Stimulated activated CD4-positive, alpha-beta T cell treated with anti-CD3 and anti-CD28 coated beads, Interleukin-1b, Interleukin-23, amount 100 ng/mL, for 24 hours (primary cell): Measurements from ENCODE around the gene USP15.

Source experiments
- DNase-seq, 4 experiments: peaks; one replicate each; pipeline ENCODE4 v3.0.0-alpha.2; 2020; ENCODE audit warnings: low read depth in 4 of 4, low spot score in 1 of 4

USP15 gene

GRCh38 chr12:62256408-62257096 lies 3.7 kb upstream of the USP15 start:
- DNase-seq: peak; percentile 26 to 57 (median 38)

- DNase-seq: no peak
Observed at GRCh38 chr12:62258231-62258630, 2.0 kb upstream of the USP15 start.

GRCh38 chr12:62258941-62259630 lies 1.1 kb upstream of the USP15 start:
- DNase-seq: no peak

- DNase-seq: no peak
Observed at GRCh38 chr12:62259631-62259992, 592 bp upstream of the USP15 start.

GRCh38 chr12:62260733-62261683 lies 804 bp downstream of the USP15 start:
- peak; percentile 2 to 32 (median 8) for DNase-seq

GRCh38 chr12:62261876-62262517 lies 1.8 kb downstream of the USP15 start:
- no peak for DNase-seq

GRCh38 chr12:62263232-62263631 lies 3.0 kb downstream of the USP15 start:
- no peak for DNase-seq

- no peak for DNase-seq
Observed at GRCh38 chr12:62263966-62264365, 3.8 kb downstream of the USP15 start.

GRCh38 chr12:62264706-62265105 lies 4.5 kb downstream of the USP15 start:
- DNase-seq: no peak

- no peak for DNase-seq
Observed at GRCh38 chr12:62265511-62265910, 5.3 kb downstream of the USP15 start.

GRCh38 chr12:62267026-62267425 lies 6.8 kb downstream of the USP15 start:
- DNase-seq: no peak

GRCh38 chr12:62267480-62267879 lies 7.3 kb downstream of the USP15 start:
- no peak for DNase-seq

GRCh38 chr12:62268956-62269355 lies 8.8 kb downstream of the USP15 start:
- no peak for DNase-seq

- DNase-seq: no peak
Observed at GRCh38 chr12:62269464-62270228, 9.4 kb downstream of the USP15 start.

GRCh38 chr12:62270384-62270783 lies 10.2 kb downstream of the USP15 start:
- no peak for DNase-seq

GRCh38 chr12:62270872-62271271 lies 10.7 kb downstream of the USP15 start:
- DNase-seq: no peak

- DNase-seq: no peak
Observed at GRCh38 chr12:62272936-62273552, 12.8 kb downstream of the USP15 start.

- DNase-seq: no peak
Observed at GRCh38 chr12:62273724-62274380, 13.6 kb downstream of the USP15 start.

GRCh38 chr12:62278022-62278421 lies 17.8 kb downstream of the USP15 start:
- no peak for DNase-seq

- DNase-seq: no peak
Observed at GRCh38 chr12:62279058-62279457, 18.9 kb downstream of the USP15 start.
